Lower leg skin (tissue), 4 donors: ENCODE data around the gene GIGYF2. TPM values are rescaled to one million over a fixed set of nuclear protein-coding genes. Genes with fewer than 3 reads are reported as not detected.
A peak's percentile ranks its signal among the peaks of the same experiment; 100 is the strongest.

Source experiments
- DNase-seq, 2 donors: peaks; one replicate each; pipeline ENCODE4 v3.0.0-alpha.2; 2019; ENCODE audit warnings: low spot score in 2 of 2
- H3K4me3 ChIP-seq: fragments of 200-600 bp; sonication (generic); 2 replicates; pipeline ENCODE4 v1.5.1; 2017; ENCODE audit warnings: mild to moderate bottlenecking, low read depth; ENCODE audit not compliant: poor library complexity, severe bottlenecking
- CTCF ChIP-seq, 3 donors: fragments of 450-650 bp; IDR thresholded peaks; one replicate each; pipeline ENCODE4 v1.5.1; 2016; ENCODE audit warnings: antibody characterized with exemption in 3 of 3, mild to moderate bottlenecking in 3 of 3, moderate library complexity in 2 of 3
- POLR2A ChIP-seq, 2 donors: fragments of 450-650 bp; IDR thresholded peaks; one replicate each; pipeline ENCODE4 v1.6.1; 2016 to 2017; ENCODE audit warnings: antibody characterized with exemption in 2 of 2, mild to moderate bottlenecking in 1 of 2, moderate library complexity in 1 of 2
- WGBS, 2 donors: methylation state at CpG; one replicate each; pipeline ENCODE4 v1.1.5; 2018; 5-methylcytosine and 5-hydroxymethylcytosine counted together
- intact Hi-C: fragments of 100-400 bp; cut with DNase I; formaldehyde crosslinking; loops from one replicate; pipeline ENCODE4 v1.15.0; 2023; ENCODE audit warnings: low total_unique reads
- total RNA-seq, 4 donors: library from RNA; depleted of rRNA; stranded (reverse); fragments of >200 nt; gene quantifications; one replicate each; pipeline ENCODE4 v1.1.0, GENCODE V29; 2016

The GIGYF2 gene
- total RNA-seq, 4 donors from 2014 or later, result 57.7 to 78.4 (median 72.5) TPM

- no peak for TF ChIP-seq CTCF (IDR thresholded peaks at IDR 0.05)
- no peak for TF ChIP-seq POLR2A (IDR thresholded peaks at IDR 0.05)
- H3K4me3 ChIP-seq, result no peak overlapping the region
- 77 to 81% methylated on average over 11 of the region's 11 CpGs for WGBS, 2 donors
- intact Hi-C loops, result no loop called here
- DNase-seq, result peak in 1 of 2 donors; percentile 74
These were observed 189.0 kb downstream of the GIGYF2 start for GRCh38 chr2:232886176-232886575.

- 79 to 80% methylated on average over 7 of the region's 7 CpGs for WGBS, 2 donors
- peak in 1 of 2 donors; percentile 74 for DNase-seq
These were observed 189.5 kb downstream of the GIGYF2 start for GRCh38 chr2:232886632-232887031.

DNA sequence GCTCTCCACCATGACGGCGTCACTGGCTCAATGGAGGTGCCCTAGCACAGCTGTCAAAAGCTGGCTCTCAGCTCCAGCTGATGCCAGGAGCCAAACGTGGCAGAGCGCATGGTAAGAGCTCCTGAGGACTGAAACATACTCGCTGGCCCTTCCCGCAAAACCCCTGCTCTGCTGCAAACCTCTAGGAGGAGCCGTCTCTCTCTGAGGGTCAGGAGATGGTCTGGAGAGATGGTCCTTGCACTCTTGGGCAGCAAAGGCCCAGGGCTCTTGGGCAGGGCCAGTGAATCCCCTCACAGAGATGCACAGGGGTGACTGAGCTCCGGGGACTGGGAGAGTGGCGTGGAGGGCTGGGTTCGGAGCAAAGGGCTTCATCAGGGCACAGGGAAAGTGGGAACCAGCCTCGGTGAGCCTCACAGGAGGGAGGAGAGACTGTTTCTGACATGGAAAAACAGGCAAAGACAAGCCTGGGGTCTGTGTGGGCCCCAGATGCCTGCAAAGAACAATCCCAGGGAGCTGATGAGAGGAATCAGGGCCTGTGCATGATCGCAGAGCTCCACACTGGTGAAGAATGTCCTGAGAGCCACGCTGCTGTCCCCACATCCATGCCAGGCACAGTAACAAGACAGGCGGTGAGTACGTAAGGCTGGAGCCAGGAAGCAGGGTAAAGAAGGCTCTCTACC lies 190.2 kb downstream of the GIGYF2 start:
- peak in 1 of 2 donors; percentile 58 for DNase-seq
- H3K4me3 ChIP-seq, result no peak overlapping the region
- WGBS, 2 donors, result 78 to 79% methylated on average over 15 of the region's 15 CpGs
- intact Hi-C loops, result no loop called here
- TF ChIP-seq POLR2A (IDR thresholded peaks at IDR 0.05), result no peak
- no peak for TF ChIP-seq CTCF (IDR thresholded peaks at IDR 0.05)

More at GRCh38 chr2:232886632-232887031, 189.5 kb downstream of the GIGYF2 start:
- no peak for TF ChIP-seq POLR2A (IDR thresholded peaks at IDR 0.05)
- no peak overlapping the region for H3K4me3 ChIP-seq
- intact Hi-C loops, result no loop called here

- peak in 1 of 2 donors; percentile 32 for DNase-seq
- no peak for TF ChIP-seq POLR2A (IDR thresholded peaks at IDR 0.05)
- no peak for TF ChIP-seq CTCF (IDR thresholded peaks at IDR 0.05)
- intact Hi-C loops, result no loop called here
- no peak overlapping the region for H3K4me3 ChIP-seq
- 88 to 92% methylated on average over 21 of the region's 21 CpGs for WGBS, 2 donors
These were observed 191.1 kb downstream of the GIGYF2 start for GRCh38 chr2:232888099-232888836.

DNA sequence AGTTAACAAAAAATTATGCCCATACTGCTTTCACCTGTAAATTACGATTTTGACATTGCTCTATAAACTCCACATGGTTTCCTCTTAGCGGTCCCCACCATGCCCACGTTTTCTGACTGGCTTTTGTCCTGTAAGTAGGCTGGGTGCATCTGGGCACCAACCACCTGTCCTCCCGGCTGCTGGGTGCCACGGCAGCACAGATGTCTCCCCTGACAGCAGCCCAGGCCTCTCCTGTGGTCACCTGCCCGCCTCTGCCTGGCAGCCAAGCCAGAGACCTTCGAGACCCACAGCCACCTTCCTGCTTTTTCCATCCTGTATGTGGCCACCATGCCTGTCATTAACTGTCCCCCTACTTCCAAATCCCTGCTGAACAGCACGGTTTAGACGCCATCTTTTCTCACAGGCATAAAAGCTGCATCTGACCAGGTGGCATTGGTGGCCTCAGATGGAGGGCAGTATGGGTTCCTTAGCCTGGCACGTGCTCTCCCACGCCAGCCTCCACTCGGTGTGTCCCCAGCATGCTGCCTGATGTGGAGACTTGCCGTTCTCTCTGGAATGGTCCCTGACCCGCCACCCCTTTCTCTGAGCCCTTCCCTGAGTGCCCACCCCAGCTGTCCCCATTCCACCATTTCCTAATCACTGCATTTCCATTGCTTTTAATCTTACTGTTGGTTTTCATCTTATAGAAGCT lies 191.9 kb downstream of the GIGYF2 start:
- H3K4me3 ChIP-seq, result no peak overlapping the region
- DNase-seq, result peak in 1 of 2 donors; percentile 82
- TF ChIP-seq CTCF (IDR thresholded peaks at IDR 0.05) (no peak), POLR2A (IDR thresholded peaks at IDR 0.05) (no peak)
- intact Hi-C loops, result no loop called here
- WGBS, 2 donors, result 89 to 90% methylated on average over 14 of the region's 14 CpGs

- intact Hi-C loops, result no loop called here
- peak in 1 of 2 donors; percentile 68 for DNase-seq
- 89 to 90% methylated on average over 5 of the region's 5 CpGs for WGBS, 2 donors
These were observed 192.8 kb downstream of the GIGYF2 start for GRCh38 chr2:232889876-232890401.

More at GRCh38 chr2:232889876-232890401, 192.8 kb downstream of the GIGYF2 start:
- no peak for TF ChIP-seq CTCF (IDR thresholded peaks at IDR 0.05)
- TF ChIP-seq POLR2A (IDR thresholded peaks at IDR 0.05), result no peak
- no peak overlapping the region for H3K4me3 ChIP-seq
